Choroid plexus epithelial cell (primary cell): Measurements from ENCODE around the gene TBPL1.

Experiments used
- DNase-seq: peaks from one replicate; pipeline ENCODE4 v3.0.0-alpha.2; 2010; ENCODE audit warnings: low read depth
- H3K4me3 ChIP-seq: 2 replicates; pipeline ENCODE4 v1.5.1; 2011; ENCODE audit warnings: low read depth, mild to moderate bottlenecking, control low read depth, low read length, moderate library complexity
- CTCF ChIP-seq: conservative IDR thresholded peaks from 2 replicates; pipeline ENCODE4 v1.5.1; 2011; ENCODE audit warnings: low read depth, mild to moderate bottlenecking, control low read depth, inconsistent platforms, low read length, moderate library complexity

TBPL1 gene

GRCh38 chr6:133995758-133996157 is 42.7 kb downstream of the TBPL1 start:
- H3K4me3 ChIP-seq: no peak overlapping the region
- no peak for DNase-seq
- TF ChIP-seq CTCF: no peak

GRCh38 chr6:133997267-133997666 is 44.2 kb downstream of the TBPL1 start:
- no peak for TF ChIP-seq CTCF
- H3K4me3 ChIP-seq: no peak overlapping the region
- no peak for DNase-seq

- no peak for DNase-seq
- no peak overlapping the region for H3K4me3 ChIP-seq
- no peak for TF ChIP-seq CTCF
Measured at GRCh38 chr6:133999305-133999704, 46.3 kb downstream of the TBPL1 start.

GRCh38 chr6:134000443-134000842 is 47.4 kb downstream of the TBPL1 start:
- no peak for TF ChIP-seq CTCF
- no peak for DNase-seq
- no peak overlapping the region for H3K4me3 ChIP-seq

GRCh38 chr6:134002821-134003220 is 49.8 kb downstream of the TBPL1 start:
- TF ChIP-seq CTCF: no peak
- H3K4me3 ChIP-seq: no peak overlapping the region
- peak; percentile 50 for DNase-seq

GRCh38 chr6:134003542-134003951 is 50.5 kb downstream of the TBPL1 start:
- H3K4me3 ChIP-seq: no peak overlapping the region
- TF ChIP-seq CTCF: no peak
- DNase-seq: peak; percentile 45

GRCh38 chr6:134004714-134005113 is 51.7 kb downstream of the TBPL1 start:
- no peak for DNase-seq
- H3K4me3 ChIP-seq: no peak overlapping the region
- peak; percentile 13 for TF ChIP-seq CTCF
